SH-SY5Y (cell line): Measurements from ENCODE around the gene F2RL3.

ENCODE experiments used
- GATA2 ChIP-seq: IDR thresholded peaks from 2 replicates; pipeline ENCODE4 v1.6.1; 2011; ENCODE audit warnings: mild to moderate bottlenecking, low read depth, low read length
- GATA3 ChIP-seq: IDR thresholded peaks from 2 replicates; pipeline ENCODE4 v1.6.1; 2011; ENCODE audit warnings: low read depth, mild to moderate bottlenecking, low read length, moderate library complexity

DNA sequence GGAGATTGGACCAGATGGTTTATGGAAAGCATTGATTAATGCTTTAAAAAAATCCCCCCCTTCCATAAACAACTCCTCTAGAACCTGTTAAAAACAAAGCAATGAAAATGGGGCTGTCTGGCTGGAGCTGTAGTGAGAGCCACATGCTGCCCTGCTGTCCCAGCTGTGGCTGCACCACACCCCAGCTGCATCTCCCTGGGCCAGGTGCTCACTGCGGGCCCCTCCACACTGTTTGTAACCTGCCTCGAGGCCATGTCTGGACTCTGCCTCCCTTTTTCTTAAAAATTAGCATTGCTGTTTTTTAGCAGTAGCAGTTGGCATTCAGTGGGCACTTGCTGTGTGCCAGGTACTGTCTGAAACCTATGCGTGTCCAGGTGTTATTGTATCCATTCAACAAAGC is 15.2 kb upstream of the F2RL3 start:
- no peak for TF ChIP-seq GATA2
- TF ChIP-seq GATA3: no peak
